ENCODE measurements around the gene PON2. TPM values are rescaled to one million over a fixed set of nuclear protein-coding genes. Genes with fewer than 3 reads are reported as not detected.

The PON2 gene
- total and polyA plus RNA-seq, 2 of the 8 experiments (the other 6 are each of a cell fraction or from before 2014, with no cell fraction given), result 20.6 to 31.0 TPM

- CTCF ChIA-PET (ENCODE audit: partially characterized antibody), result interaction anchor here (0.6 to 3.0 kb wide), 21 partner anchors 9 to 120 kb away, joined by 3 to 16 read pairs (median 3); no protein-coding TSS in a partner anchor
- no peak within 1 kb of the TSS for H2BK20ac ChIP-seq (ENCODE audit: low read length)
These were observed 38.4 kb downstream of the PON2 start, which contains the start of gene PON3 for GRCh38 chr7:95396136-95397032. Gene PON3, minus strand, starts transcription at chr7:95396375. Its CDS starts 25 bp downstream, at chr7:95396350.

More at GRCh38 chr7:95396136-95397032, 38.4 kb downstream of the PON2 start, which contains the start of gene PON3:
- Histone ChIP-seq H2AK5ac (ENCODE audit: low read depth, low read length) (no peak within 1 kb of the TSS), H3K4ac (replicated peaks; ENCODE audit: insufficient read length, low read depth, low read length) (no peak within 1 kb of the TSS), H4K5ac (ENCODE audit: insufficient read length, low read depth, low read length) (no peak within 1 kb of the TSS), H3K4me1 (replicated peaks in 1 of 4; ENCODE audit: control insufficient read depth in 3 of 4, insufficient read depth in 4 of 4, low read length in 3 of 4) (no peaks in the 10 kb centered on the region; a peak in 1 of 7 replicates), H2BK15ac (ENCODE audit: low read length) (no peak within 1 kb of the TSS; the same call in none of the 2 replicates), H3K9ac (replicated peaks in 1 of 4; ENCODE audit: extremely low read depth in 1 of 4, low read depth in 3 of 4, low read length in 3 of 4) (no peak within 1 kb of the TSS; a peak in 1 of 7 replicates), H3K27ac (ENCODE audit: low read depth, low read length) (no peak within 1 kb of the TSS), H4K8ac (ENCODE audit: extremely low read depth, insufficient read depth, low read length) (peak within 1 kb of the TSS; percentile 88), H3K4me2 (ENCODE audit: insufficient read depth in 1 of 2, low read depth in 2 of 2, low read length in 2 of 2) (peak within 1 kb of the TSS in 1 of 2 experiments; percentile 64; a peak in 1 of 4 replicates), H3K9me3 (ENCODE audit: insufficient read depth in 2 of 2, low read depth in 1 of 2, low read length in 1 of 2) (no peaks in the 10 kb centered on the region), H2BK12ac (ENCODE audit: low read depth, low read length) (no peak within 1 kb of the TSS), H3K79me2 (ENCODE audit: control insufficient read depth in 1 of 2, insufficient read depth in 2 of 2, low read length in 2 of 2) (no peaks in the 10 kb centered on the region), H4K91ac (replicated peaks; ENCODE audit: insufficient read length, low read length) (no peak within 1 kb of the TSS), H2BK120ac (replicated peaks; ENCODE audit: low read depth, low read length) (no peak within 1 kb of the TSS), H3K56ac (replicated peaks; ENCODE audit: insufficient read length, low read depth, low read length) (no peak within 1 kb of the TSS), H2AFZ (ENCODE audit: low read length) (peak within 1 kb of the TSS; percentile 60; the same call in 1 of the 2 replicates), H3K27me3 (replicated peaks in 1 of 4; ENCODE audit: control insufficient read depth in 3 of 4, extremely low read depth in 1 of 4, insufficient read depth in 3 of 4, low read length in 3 of 4) (no peaks in the 10 kb centered on the region), H3K36me3 (ENCODE audit: control insufficient read depth in 2 of 4, insufficient read depth in 4 of 4, low read length in 3 of 4) (no peaks in the 10 kb centered on the region), H3K18ac (ENCODE audit: extremely low read depth, low read length) (no peak within 1 kb of the TSS), H3K4me3 (ENCODE audit: extremely low read depth in 1 of 4, insufficient read depth in 2 of 4, low read depth in 3 of 4, low read length in 4 of 4) (peak within 1 kb of the TSS in 1 of 4 experiments; percentile 22; a peak in 1 of 8 replicates), H4K20me1 (replicated peaks in 1 of 2; ENCODE audit: control insufficient read depth in 1 of 2, insufficient read depth in 2 of 2, low read length in 2 of 2) (no peaks in the 10 kb centered on the region), H2BK5ac (ENCODE audit: low read depth, low read length) (no peak within 1 kb of the TSS), H3K23ac (ENCODE audit: insufficient read length) (no peak within 1 kb of the TSS), H3K14ac (ENCODE audit: insufficient read length) (no peak within 1 kb of the TSS), H3K79me1 (ENCODE audit: low read depth, low read length) (no peaks in the 10 kb centered on the region), H3K23me2 (ENCODE audit: low read depth, low read length) (no peaks in the 10 kb centered on the region)
- TF ChIP-seq CTCF (IDR thresholded peaks at IDR 0.05; ENCODE audit: control extremely low read depth in 1 of 3, insufficient read depth in 1 of 3, low read depth in 1 of 3, low read length in 3 of 3), result peak; percentile 35 to 58 (median 55)
- TF ChIP-seq CREB1 (IDR thresholded peaks at IDR 0.05), result no peak
- TF ChIP-seq RAD21 (IDR thresholded peaks at IDR 0.05 in 1 of 2, conservative IDR thresholded peaks at IDR 0.05 in 1 of 2; ENCODE audit: low read depth in 2 of 2, low read length in 2 of 2), result peak; percentile 19 to 41; a peak in 3 of 4 replicates
- peak in 1 of 2 experiments; percentile 56 for DNase-seq (ENCODE audit: low read depth in 1 of 2, low spot score in 2 of 2)
- POLR2A ChIA-PET (ENCODE audit: partially characterized antibody), result interaction anchor here (1.3 kb wide), 1 partner anchor 38 kb away, joined by 4 read pairs; the partner anchor contains the start of gene PON2
- FAIRE-seq, result no peak
- WGBS, 2 experiments (ENCODE audit: extremely low coverage in 1 of 2, insufficient coverage in 1 of 2, insufficient read length in 1 of 2, insufficient replicate concordance in 2 of 2, low coverage in 1 of 2, low lambda C conversion rate in 2 of 2, missing lambda C conversion rate in 1 of 2), result 85% methylated on average over 37 of the region's 68 CpGs; no CpG with 5 or more reads in 1 of the 2 experiments
